K562 (cell line): ENCODE measurements around the gene LTBP4. TPM values are rescaled to one million over a fixed set of nuclear protein-coding genes. Genes with fewer than 3 reads are reported as not detected.

Experiments used
- AFF1 ChIP-seq, 2 experiments: fragments of 450-650 bp; IDR thresholded peaks; 2 replicates each; pipeline ENCODE4 v1.6.1; 2018; ENCODE audit warnings: mild to moderate bottlenecking in 2 of 2, low read depth in 1 of 2; ENCODE audit not compliant: partially characterized antibody in 2 of 2
- ATF4 ChIP-seq: fragments of 450-650 bp; formaldehyde crosslinking; IDR thresholded peaks from 2 replicates; pipeline ENCODE4 v1.4.0; 2022; ENCODE audit warnings: mild to moderate bottlenecking, moderate library complexity
- FOXJ3 ChIP-seq: sonication (generic); formaldehyde crosslinking; IDR thresholded peaks from 2 replicates; pipeline ENCODE4 v1.4.0; 2020; ENCODE audit warnings: mild to moderate bottlenecking, missing genetic modification reagents
- FOXO4 ChIP-seq: fragments of 450-650 bp; formaldehyde crosslinking; IDR thresholded peaks from 2 replicates; pipeline ENCODE4 v1.4.0; 2020; ENCODE audit warnings: mild to moderate bottlenecking, moderate library complexity
- GATAD2B ChIP-seq: fragments of 450-650 bp; IDR thresholded peaks from 2 replicates; pipeline ENCODE4 v1.6.1; 2017; ENCODE audit warnings: mild to moderate bottlenecking, borderline replicate concordance
- HDAC6 ChIP-seq: IDR thresholded peaks from 2 replicates; pipeline ENCODE4 v1.6.1; 2012; ENCODE audit warnings: low read depth, mild to moderate bottlenecking, control low read depth, inconsistent platforms, low read length, moderate library complexity
- HDGF ChIP-seq: fragments of 450-650 bp; IDR thresholded peaks from 2 replicates; pipeline ENCODE4 v1.6.1; 2016
- HINFP ChIP-seq: fragments of 450-650 bp; conservative IDR thresholded peaks from 2 replicates; pipeline ENCODE4 v1.6.1; 2016; ENCODE audit warnings: missing genetic modification characterization, low read depth, mild to moderate bottlenecking, control low read depth, missing compliant biosample characterization
- MECOM ChIP-seq: fragments of 250-450 bp; sonication (Bioruptor Pico); IDR thresholded peaks from 2 replicates; pipeline ENCODE4 v1.8.0; 2022; ENCODE audit warnings: inconsistent platforms
- NCOR1 ChIP-seq: fragments of 450-650 bp; IDR thresholded peaks from 2 replicates; pipeline ENCODE4 v1.6.1; 2016; ENCODE audit warnings: mild to moderate bottlenecking, moderate library complexity
- NR4A1 ChIP-seq, 2 experiments: fragments of 250-450 bp in 1 of 2; fragments of 450-650 bp in 1 of 2; sonication (Bioruptor Pico) in 1 of 2; IDR thresholded peaks; 2 replicates each; pipeline versions ENCODE4 v1.4.0 to v1.6.1; 2016 to 2020; ENCODE audit warnings: mild to moderate bottlenecking in 2 of 2, missing compliant biosample characterization in 1 of 2, missing genetic modification characterization in 1 of 2, moderate library complexity in 1 of 2
- RNF2 ChIP-seq: sonication (generic); IDR thresholded peaks from 2 replicates; pipeline ENCODE4 v1.6.1; 2016
- THRB ChIP-seq: fragments of 450-650 bp; formaldehyde crosslinking; conservative IDR thresholded peaks from 2 replicates; pipeline ENCODE4 v1.4.0; 2022; ENCODE audit warnings: mild to moderate bottlenecking, missing genetic modification characterization
- ZBED1 ChIP-seq: IDR thresholded peaks from 2 replicates; pipeline ENCODE4 v1.6.1; 2014
- ZFPM2 ChIP-seq: fragments of 250-450 bp; sonication (Bioruptor Pico); IDR thresholded peaks from 2 replicates; pipeline ENCODE4 v1.5.1; 2022; ENCODE audit warnings: mild to moderate bottlenecking
- ZNF124 ChIP-seq: sonication (generic); formaldehyde crosslinking; IDR thresholded peaks from 2 replicates; pipeline ENCODE4 v1.8.1; 2022; ENCODE audit warnings: missing genetic modification reagents
- ZNF133 ChIP-seq: fragments of 250-450 bp; sonication (Bioruptor Pico); IDR thresholded peaks from 2 replicates; pipeline ENCODE4 v1.4.0; 2020; ENCODE audit warnings: mild to moderate bottlenecking
- ZNF324 ChIP-seq: fragments of 250-450 bp; sonication (Bioruptor Pico); IDR thresholded peaks from 2 replicates; pipeline ENCODE4 v1.4.0; 2020; ENCODE audit warnings: mild to moderate bottlenecking
- ZNF551 ChIP-seq: fragments of 250-450 bp; sonication (Bioruptor Pico); IDR thresholded peaks from 2 replicates; pipeline ENCODE4 v1.5.0; 2021; ENCODE audit warnings: mild to moderate bottlenecking, moderate library complexity
- polyA plus RNA-seq, 8 experiments: library from polyadenylated mRNA; depleted of rRNA in 4 of 8; stranded (reverse) in 5 of 8; unstranded in 3 of 8; fragments of >200 nt; fragmentation: Nextera tagmentation in 2 of 8; fragmentation: Illumina TruSeq in 1 of 8; extraction: Ambion mirVana in 2 of 8; extraction: Trizol in 1 of 8; gene quantifications; 2 replicates each; pipeline versions ENCODE4 v1.2.1 to v1.2.3, GENCODE V29; 2011 to 2014; ENCODE audit warnings: inconsistent platforms in 1 of 8, missing spikeins in 1 of 8
- total RNA-seq, 7 experiments: library from RNA; depleted of rRNA in 6 of 7; stranded (reverse); fragments of >200 nt in 6 of 7; fragmentation: Illumina TruSeq in 2 of 7; extraction: Trizol in 2 of 7; gene quantifications; 2 replicates each; pipeline versions ENCODE4 v1.2.1 to v1.2.3, GENCODE V29; 2011 to 2021; ENCODE audit warnings: low replicate concordance in 1 of 7

LTBP4 gene
- total and polyA plus RNA-seq, 9 of the 15 experiments (the other 6 are each of a cell fraction or from before 2014, with no cell fraction given): 0.35 to 160 (median 31.6) TPM

- TF ChIP-seq ZFPM2 (CRISPR knock-in tag): no peak
- TF ChIP-seq HINFP (tag): no peak
- no peak for TF ChIP-seq ATF4 (CRISPR knock-in tag)
- no peak for TF ChIP-seq NR4A1 (CRISPR knock-in tag; IDR thresholded peaks at IDR 0.05)
- no peak for TF ChIP-seq NR4A1 (tag; IDR thresholded peaks at IDR 0.05)
- no peak for TF ChIP-seq HDGF
- no peak for TF ChIP-seq ZNF551 (CRISPR knock-in tag)
- no peak for TF ChIP-seq ZNF133 (CRISPR knock-in tag)
- no peak for TF ChIP-seq ZBED1
- no peak for TF ChIP-seq MECOM (CRISPR knock-in tag)
- no peak for TF ChIP-seq FOXO4 (CRISPR knock-in tag)
- TF ChIP-seq AFF1 (IDR thresholded peaks at IDR 0.05; ENCODE audit: low read depth in 1 of 2, partially characterized antibody in 2 of 2): no peak
- TF ChIP-seq ZNF324 (CRISPR knock-in tag): no peak
- TF ChIP-seq GATAD2B: no peak
- no peak for TF ChIP-seq THRB (CRISPR knock-in tag)
- no peak for TF ChIP-seq ZNF124 (CRISPR knock-in tag)
- TF ChIP-seq HDAC6: no peak
- TF ChIP-seq FOXJ3: no peak
- TF ChIP-seq RNF2: no peak
- TF ChIP-seq NCOR1: no peak
These were observed 24.4 kb upstream of the LTBP4 start, which contains the start of gene SHKBP1 (continued) for GRCh38 chr19:40576585-40577451.
